HL-60 (cell line): ENCODE results near the gene RAB3C.

Experiments
- DNase-seq, 2 experiments: peaks; one replicate each; pipeline ENCODE4 v3.0.0-alpha.2; 2010 to 2020; ENCODE audit warnings: low read depth in 1 of 2, low spot score in 1 of 2
- H3K27ac ChIP-seq: fragments of 250-450 bp; sonication (Bioruptor Pico); replicated peaks from 2 replicates; pipeline ENCODE4 v1.5.1; 2020; ENCODE audit warnings: mild to moderate bottlenecking, moderate library complexity
- H3K27me3 ChIP-seq: fragments of 250-450 bp; sonication (Bioruptor Pico); 2 replicates; pipeline ENCODE4 v1.5.1; 2021; ENCODE audit warnings: mild to moderate bottlenecking, moderate library complexity; ENCODE audit not compliant: insufficient read depth, poor library complexity, severe bottlenecking
- H3K4me3 ChIP-seq: replicated peaks from 2 replicates; pipeline ENCODE4 v1.5.1; 2011; ENCODE audit warnings: mild to moderate bottlenecking, control low read depth, low read length; ENCODE audit not compliant: insufficient read depth
- CTCF ChIP-seq: IDR thresholded peaks from one replicate; pipeline ENCODE4 v1.5.1; 2011; ENCODE audit warnings: low read length, control low read depth, inconsistent platforms; ENCODE audit not compliant: insufficient read depth
- GABPA ChIP-seq: IDR thresholded peaks from 2 replicates; pipeline ENCODE4 v1.6.1; 2012; ENCODE audit warnings: low read depth
- POLR2AphosphoS5 ChIP-seq: IDR thresholded peaks from 2 replicates; pipeline ENCODE4 v1.6.1; 2012; ENCODE audit warnings: low read depth
- SPI1 ChIP-seq: IDR thresholded peaks from 2 replicates; pipeline ENCODE4 v1.6.1; 2012; ENCODE audit warnings: low read depth, mild to moderate bottlenecking, borderline replicate concordance
- TF ChIP-seq, protein P1 (sequence below): IDR thresholded peaks from 2 replicates; pipeline ENCODE4 v1.6.1; 2012; ENCODE audit warnings: low read depth; ENCODE audit not compliant: insufficient replicate concordance

Gene RAB3C

GRCh38 chr5:58851571-58851970 is 268.7 kb downstream of the RAB3C start:
- Histone ChIP-seq H3K27me3 (no peaks in the 10 kb centered on the region), H3K4me3 (no peak overlapping the region), H3K27ac (no peak overlapping the region)
- no peak for DNase-seq
- TF ChIP-seq GABPA (no peak), CTCF (no peak), SPI1 (no peak), POLR2AphosphoS5 (no peak)
- TF ChIP-seq, protein P1, sequence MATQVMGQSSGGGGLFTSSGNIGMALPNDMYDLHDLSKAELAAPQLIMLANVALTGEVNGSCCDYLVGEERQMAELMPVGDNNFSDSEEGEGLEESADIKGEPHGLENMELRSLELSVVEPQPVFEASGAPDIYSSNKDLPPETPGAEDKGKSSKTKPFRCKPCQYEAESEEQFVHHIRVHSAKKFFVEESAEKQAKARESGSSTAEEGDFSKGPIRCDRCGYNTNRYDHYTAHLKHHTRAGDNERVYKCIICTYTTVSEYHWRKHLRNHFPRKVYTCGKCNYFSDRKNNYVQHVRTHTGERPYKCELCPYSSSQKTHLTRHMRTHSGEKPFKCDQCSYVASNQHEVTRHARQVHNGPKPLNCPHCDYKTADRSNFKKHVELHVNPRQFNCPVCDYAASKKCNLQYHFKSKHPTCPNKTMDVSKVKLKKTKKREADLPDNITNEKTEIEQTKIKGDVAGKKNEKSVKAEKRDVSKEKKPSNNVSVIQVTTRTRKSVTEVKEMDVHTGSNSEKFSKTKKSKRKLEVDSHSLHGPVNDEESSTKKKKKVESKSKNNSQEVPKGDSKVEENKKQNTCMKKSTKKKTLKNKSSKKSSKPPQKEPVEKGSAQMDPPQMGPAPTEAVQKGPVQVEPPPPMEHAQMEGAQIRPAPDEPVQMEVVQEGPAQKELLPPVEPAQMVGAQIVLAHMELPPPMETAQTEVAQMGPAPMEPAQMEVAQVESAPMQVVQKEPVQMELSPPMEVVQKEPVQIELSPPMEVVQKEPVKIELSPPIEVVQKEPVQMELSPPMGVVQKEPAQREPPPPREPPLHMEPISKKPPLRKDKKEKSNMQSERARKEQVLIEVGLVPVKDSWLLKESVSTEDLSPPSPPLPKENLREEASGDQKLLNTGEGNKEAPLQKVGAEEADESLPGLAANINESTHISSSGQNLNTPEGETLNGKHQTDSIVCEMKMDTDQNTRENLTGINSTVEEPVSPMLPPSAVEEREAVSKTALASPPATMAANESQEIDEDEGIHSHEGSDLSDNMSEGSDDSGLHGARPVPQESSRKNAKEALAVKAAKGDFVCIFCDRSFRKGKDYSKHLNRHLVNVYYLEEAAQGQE, result no peak

DNA sequence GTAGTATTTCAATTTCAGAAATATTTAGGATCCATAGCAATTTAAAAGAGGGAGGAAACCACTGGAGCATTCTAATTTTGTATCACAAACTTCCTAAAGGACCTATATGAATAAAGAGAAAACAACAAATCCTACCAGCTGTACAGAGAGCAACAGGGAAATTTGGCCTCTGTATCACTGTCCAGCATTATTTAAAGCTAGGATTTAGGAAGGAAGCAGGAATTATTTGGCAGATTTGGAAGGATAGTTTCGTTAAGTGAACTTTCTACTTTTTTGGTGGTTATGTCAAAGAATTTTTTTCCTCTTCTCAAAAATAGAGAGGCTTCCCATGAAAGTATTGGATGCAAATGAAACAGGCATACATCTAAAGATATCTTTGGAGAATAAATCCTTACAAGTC is 269.7 kb downstream of the RAB3C start:
- H3K4me3 ChIP-seq, result no peak overlapping the region
- no peak for TF ChIP-seq CTCF
- no peak for TF ChIP-seq GABPA

GRCh38 chr5:58854441-58854840 is 271.6 kb downstream of the RAB3C start:
- H3K27ac ChIP-seq, result peak overlapping the region; percentile 37
- no peak for TF ChIP-seq GABPA
- TF ChIP-seq, protein P1, result no peak
- no peak for TF ChIP-seq SPI1
- no peak for TF ChIP-seq CTCF
- no peak for TF ChIP-seq POLR2AphosphoS5
- H3K27me3 ChIP-seq, result no peaks in the 10 kb centered on the region
- peak in 1 of 2 experiments; percentile 10 for DNase-seq
- H3K4me3 ChIP-seq, result no peak overlapping the region

More for the DNA sequence above, 269.7 kb downstream of the RAB3C start:
- H3K27me3 ChIP-seq, result no peaks in the 10 kb centered on the region
- no peak for DNase-seq
- H3K27ac ChIP-seq, result no peak overlapping the region

DNA sequence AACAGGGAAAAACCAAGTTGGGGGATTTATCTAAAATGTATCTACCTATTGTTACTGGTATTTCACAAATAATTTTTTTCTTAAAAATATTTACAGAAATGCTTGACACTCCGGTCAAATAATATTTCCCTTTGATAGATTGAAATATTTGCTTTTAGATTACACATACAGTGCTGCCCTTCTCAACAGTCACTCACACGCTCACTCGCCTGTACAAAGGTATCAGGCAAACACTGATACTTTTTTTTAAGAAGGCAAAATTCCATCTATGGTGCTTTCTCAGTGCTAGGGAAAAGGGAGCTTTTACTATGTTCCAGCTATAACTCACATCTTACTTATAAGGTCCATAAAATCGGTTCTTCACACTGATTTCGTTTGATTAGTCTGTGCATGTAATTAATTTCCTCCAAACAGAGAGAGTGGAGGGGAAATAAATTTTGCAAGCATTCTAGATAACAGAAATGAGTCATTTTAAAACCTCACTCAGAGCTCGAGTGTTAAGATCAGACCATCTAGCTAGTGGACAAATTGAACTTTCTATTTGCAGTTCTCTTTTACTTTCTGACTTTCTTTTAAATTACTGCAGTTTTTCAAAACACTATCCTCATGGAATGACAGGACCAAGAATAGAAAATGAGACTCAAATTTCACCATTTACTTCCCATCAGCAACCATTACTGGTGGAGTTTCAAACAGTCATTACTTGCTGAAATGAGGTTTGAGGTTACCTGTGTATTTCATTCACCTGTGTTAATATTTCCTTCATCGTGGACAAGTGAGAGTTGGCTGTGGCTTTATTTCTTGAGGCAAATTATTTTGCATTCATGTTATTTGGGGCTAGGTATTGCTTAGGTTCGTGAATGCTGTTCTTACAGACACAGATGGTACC is 273.2 kb downstream of the RAB3C start:
- TF ChIP-seq, protein P1, result no peak
- TF ChIP-seq CTCF, result no peak
- no peak for TF ChIP-seq SPI1
- TF ChIP-seq GABPA, result no peak
- no peak for TF ChIP-seq POLR2AphosphoS5
- no peaks in the 10 kb centered on the region for H3K27me3 ChIP-seq
- no peak overlapping the region for H3K4me3 ChIP-seq
- no peak for DNase-seq
- H3K27ac ChIP-seq, result no peak overlapping the region
